Astrocyte of the cerebellum (primary cell): ENCODE measurements around the gene LSMEM2.

Experiments used
- DNase-seq: peaks from one replicate; pipeline ENCODE4 v3.0.0-alpha.2; 2011; ENCODE audit warnings: low read depth
- H3K4me3 ChIP-seq: 2 replicates; pipeline ENCODE4 v1.5.1; 2011; ENCODE audit warnings: mild to moderate bottlenecking, low read depth, low read length, moderate library complexity
- CTCF ChIP-seq: IDR thresholded peaks from 2 replicates; pipeline ENCODE4 v1.5.1; 2012; ENCODE audit warnings: low read length, low read depth, moderate library complexity, mild to moderate bottlenecking; ENCODE audit errors: missing control alignments
- in situ Hi-C: cut with HindIII; loops from 2 replicates; pipeline ENCODE4 v1.10.0; 2017; ENCODE audit warnings: low sequenced_read_pairs

LSMEM2 gene

GRCh38 chr3:50320853-50321335 is 42.0 kb downstream of the LSMEM2 start:
- TF ChIP-seq CTCF, result no peak
- H3K4me3 ChIP-seq, result peak overlapping the region; percentile 77
- in situ Hi-C loops, result no loop called here
- no peak for DNase-seq

GRCh38 chr3:50321336-50322114 is 42.6 kb downstream of the LSMEM2 start:
- peak; percentile 63 for DNase-seq
- in situ Hi-C loops, result no loop called here
- H3K4me3 ChIP-seq, result peak overlapping the region; percentile 77
- TF ChIP-seq CTCF, result peak; percentile 52

- peak overlapping the region; percentile 77 for H3K4me3 ChIP-seq
- no peak for TF ChIP-seq CTCF
- DNase-seq, result no peak
- in situ Hi-C loops, result no loop called here
These were observed 43.2 kb downstream of the LSMEM2 start for GRCh38 chr3:50322115-50322385.

GRCh38 chr3:50322386-50323091 is 43.7 kb downstream of the LSMEM2 start, which contains the start of gene HYAL2:
TSS of gene HYAL2 (minus strand) at chr3:50322745. CDS start at chr3:50320489, 2,256 bp downstream.
- in situ Hi-C loops, result no loop called here
- H3K4me3 ChIP-seq, result peak within 1 kb of the TSS; percentile 77
- no peak for TF ChIP-seq CTCF
- no peak for DNase-seq

- no peak for TF ChIP-seq CTCF
- no peak overlapping the region for H3K4me3 ChIP-seq
- no peak for DNase-seq
- in situ Hi-C loops, result no loop called here
These were observed 44.3 kb downstream of the LSMEM2 start for GRCh38 chr3:50323092-50323600.

GRCh38 chr3:50323614-50324199 is 44.8 kb downstream of the LSMEM2 start:
- H3K4me3 ChIP-seq, result no peak overlapping the region
- in situ Hi-C loops, result no loop called here
- DNase-seq, result no peak
- TF ChIP-seq CTCF, result peak; percentile 2
